ENCODE results near the gene PIGZ.

PIGZ gene

DNA sequence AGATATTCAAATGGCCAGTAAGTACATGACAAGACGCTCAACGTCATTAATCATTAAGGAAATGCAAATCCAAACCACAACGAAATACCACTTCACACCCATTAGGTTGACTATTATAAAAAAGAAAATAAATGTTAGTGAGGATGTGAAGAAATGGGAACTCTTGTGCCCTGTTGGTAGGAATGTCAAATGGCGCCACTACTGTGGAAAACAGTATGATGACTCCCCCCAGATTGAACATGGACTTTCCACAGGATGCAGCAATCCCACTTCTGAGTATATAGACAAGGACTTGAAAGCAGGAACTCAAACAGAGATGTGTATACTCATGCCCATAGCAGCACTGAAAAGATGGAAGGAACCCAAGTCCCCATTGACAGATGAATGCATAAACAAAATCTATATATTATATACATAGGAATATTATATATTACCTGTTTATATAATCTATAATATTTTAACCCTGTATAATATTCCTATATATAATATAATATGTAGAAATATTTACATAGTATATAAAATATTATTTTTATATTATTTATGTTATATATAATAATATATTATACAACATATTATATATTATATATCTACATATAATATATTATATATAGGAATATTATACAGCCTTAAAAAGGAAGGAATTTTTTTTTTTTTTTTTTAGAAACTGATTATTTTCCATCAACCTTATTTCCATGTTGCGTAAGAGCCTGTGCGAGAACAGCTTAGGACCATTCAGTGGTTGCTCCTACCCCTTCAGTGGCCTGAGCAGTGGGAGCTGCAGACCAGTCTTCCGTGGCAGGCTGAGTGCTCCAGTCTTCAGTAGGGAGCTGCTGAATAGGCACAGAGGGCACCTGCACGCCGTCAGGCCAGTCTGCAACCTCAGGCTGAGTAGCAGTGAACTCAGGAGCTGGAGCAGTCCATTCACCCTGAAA is 17.6 kb upstream of the PIGZ start:
- no peak for DNase-seq (ENCODE audit: insufficient read length, low spot score)
- no peak for FAIRE-seq

DNA sequence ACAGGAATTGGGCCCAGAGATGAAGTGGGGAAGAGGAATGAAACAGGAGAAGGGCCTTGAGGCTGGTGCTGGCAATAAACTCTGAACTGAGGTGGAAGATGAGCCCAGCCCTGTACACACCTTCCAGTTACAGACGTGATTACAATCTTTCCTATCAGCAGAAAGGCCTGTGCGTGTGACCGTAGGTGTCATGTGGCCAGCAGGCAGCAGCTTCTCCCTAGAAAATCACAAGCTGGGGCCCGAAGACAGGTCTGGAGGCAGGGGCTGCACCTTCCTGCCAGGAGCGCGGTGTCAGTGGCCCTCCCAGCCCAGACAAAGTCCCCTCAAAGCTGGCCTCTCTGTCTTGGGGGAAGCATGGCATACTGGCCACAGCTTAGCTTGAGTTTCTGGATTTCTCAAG is 16.7 kb upstream of the PIGZ start:
- FAIRE-seq: no peak
- no peak for DNase-seq (ENCODE audit: insufficient read length, low spot score)

DNA sequence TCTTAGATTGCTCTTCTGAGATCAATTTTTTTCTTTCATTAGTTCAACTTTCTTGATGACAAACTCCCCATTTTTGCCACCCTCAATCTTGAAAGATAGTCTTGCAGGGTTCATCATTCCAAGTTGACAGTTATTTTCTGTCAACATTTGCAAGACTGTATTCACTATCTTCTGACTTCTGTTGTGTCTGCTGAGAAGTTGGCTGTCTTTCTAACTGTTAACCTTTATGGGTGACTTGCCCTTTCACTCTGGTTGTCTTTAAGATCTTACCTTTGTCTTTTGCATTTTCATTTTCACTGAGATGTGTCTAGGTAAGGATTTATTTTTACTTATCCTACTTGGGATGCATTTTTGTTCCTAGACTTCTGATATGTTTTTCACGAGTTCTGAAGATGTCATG is 14.6 kb upstream of the PIGZ start:
- DNase-seq (ENCODE audit: insufficient read length, low spot score) (no peak), FAIRE-seq (no peak)

DNA sequence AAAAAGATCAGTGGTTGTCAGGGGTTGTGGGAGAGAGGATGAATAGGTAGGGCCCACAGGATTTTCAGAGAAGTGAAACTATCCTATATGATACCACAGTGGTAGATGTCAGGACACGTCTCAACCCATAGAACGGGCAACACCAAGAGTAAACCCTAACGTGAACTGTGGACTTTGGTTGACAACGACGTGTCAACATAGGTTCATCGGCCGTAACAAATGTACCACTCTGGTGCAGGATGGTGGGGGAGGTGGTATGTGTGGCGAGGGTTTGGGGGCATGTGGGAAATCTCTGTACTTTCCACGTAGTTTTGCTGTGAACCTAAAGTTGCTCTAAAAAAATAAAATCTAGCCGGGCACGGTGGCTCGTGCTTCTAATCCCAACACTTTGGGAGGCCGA is 13.0 kb upstream of the PIGZ start:
- FAIRE-seq (no peak), DNase-seq (ENCODE audit: insufficient read length, low spot score) (no peak)

DNA sequence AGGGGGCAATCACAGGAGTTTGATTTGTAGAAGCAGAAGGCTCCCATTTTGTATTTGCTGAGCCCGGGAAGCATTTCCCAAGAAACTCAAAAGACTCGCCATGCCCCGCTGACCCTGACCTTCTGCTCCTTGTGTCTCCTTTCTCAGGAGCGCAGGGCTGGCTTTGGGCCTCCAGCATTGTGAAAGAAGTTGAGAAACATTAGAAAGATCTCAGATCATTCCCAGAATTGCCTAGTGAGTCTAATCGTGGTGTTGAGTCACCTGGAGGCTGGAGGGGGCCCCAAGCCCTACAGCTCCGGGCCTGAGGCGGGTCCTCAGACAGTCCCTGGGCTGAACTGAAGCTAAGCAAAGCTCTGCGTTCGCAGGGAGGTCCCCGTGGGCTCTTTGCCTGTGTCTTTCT is 10.9 kb upstream of the PIGZ start:
- FAIRE-seq (no peak), DNase-seq (ENCODE audit: insufficient read length, low spot score) (no peak)

DNA sequence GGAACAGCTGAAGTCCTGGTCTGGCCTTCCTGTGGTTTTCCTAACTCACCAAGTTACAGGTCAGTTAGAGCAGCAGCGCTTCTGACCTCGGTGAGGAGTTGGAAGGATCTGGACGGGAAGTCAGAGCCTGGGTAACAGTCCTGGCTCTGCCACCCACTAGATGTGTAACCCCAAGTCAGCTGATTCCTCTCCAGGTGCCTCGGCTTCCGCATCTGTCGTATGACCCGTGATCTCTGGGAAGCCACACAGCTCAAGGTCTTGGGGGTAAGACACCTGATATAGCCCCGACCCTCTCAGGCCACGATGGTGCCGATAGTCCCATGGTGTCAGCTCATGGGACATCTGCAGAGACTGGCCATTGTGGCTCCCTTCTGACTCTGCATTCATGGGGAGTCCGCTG is 8.3 kb upstream of the PIGZ start:
- DNase-seq (ENCODE audit: insufficient read length, low spot score) (no peak), FAIRE-seq (no peak)

DNA sequence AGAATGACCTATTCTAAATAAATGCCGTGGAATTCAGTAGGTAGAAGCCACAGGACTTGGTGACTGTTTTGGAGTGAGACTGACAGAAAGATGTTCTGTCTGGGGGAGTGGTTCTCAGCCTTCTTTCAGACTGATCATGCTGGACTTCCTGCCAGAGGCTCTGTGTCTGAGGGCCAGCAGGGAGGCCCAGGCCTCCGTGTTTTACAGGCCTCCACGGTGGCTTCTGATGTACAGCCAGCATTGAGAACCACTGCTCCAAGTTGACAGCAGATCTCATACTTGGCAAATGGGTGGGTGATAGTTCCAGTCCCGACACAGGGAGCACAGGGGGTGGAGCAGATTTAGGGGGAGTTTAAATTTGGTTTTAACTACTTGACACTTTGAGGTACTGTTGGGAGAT is 6.7 kb upstream of the PIGZ start:
- DNase-seq (ENCODE audit: insufficient read length, low spot score) (no peak), FAIRE-seq (no peak)

DNA sequence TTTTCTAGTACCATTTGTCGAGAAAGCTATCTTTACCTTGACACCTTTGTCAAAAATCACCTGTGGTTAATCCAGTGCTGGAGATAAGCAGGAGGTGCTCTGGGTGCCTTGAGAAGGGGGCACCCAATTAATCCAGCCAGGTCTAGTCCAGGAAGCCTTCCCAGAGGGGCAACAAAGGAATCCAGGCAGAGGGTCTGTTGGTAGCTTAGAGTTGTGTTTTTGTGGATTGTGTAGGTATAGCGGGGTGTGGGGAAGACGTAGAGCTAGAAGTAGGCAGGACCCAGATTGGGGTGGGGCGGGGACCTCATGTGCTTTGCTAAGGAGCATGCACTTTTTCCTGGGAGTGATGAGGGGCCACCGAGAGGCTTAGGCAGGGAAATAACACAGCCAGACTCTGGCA is 6.0 kb upstream of the PIGZ start:
- DNase-seq (ENCODE audit: insufficient read length, low spot score) (no peak), FAIRE-seq (no peak)

DNA sequence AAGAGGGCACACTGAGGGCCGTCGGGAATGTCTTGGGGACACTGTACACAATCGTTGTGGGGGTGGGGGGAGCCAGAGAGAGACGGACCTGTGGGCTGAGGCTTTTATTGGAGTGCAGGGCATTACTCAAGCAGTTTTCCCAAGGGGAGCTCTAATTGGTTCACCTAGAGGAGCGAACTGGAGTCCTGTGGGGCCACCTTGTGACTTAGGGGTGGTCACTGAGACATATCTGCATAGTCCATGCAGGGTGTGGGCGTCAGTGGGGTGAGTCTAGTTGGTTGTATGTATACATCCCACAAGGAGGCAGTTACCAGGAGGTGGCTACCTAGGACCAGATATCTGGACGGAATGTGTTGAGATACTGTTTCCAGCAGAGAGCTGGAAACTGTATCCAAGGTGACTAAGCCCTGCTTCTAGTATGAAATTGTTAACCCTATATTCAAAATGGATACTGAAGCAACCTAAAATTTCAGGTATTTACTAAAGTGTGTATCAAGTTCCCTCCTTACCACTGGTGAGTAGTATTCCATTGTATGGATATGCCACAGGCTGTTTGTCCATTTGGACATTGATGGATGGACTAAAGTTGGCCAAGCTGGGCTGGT is 2.6 kb upstream of the PIGZ start:
- DNase-seq (ENCODE audit: insufficient read length, low spot score) (no peak), FAIRE-seq (no peak)

DNA sequence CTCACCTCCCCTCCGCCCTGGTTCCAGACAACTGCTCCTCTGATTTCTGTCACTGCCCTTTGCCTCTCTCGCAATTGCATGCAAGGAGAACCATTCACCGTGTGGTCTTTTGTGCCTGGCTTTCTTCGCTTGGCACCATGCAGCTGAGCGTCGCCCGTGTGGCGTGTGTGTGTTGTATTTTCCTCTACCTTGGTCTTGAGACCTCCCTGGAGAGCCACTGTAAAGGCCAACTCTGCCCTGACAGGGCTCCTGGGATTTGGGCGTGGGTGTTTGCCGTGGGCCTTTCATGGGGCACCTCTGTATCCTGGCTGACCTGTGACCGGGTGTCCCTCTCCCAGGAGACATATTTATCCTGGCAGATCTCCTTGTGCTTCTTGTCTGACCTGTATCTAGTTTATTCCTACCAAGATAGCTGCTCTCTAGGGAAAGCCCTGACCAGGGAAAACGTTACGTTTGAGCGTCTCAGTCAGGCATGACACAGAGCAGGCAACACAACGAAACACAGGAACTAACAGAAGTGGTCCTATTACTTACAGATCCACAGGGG is 2.0 kb upstream of the PIGZ start:
- no peak for DNase-seq (ENCODE audit: insufficient read length, low spot score)
- FAIRE-seq: no peak

DNA sequence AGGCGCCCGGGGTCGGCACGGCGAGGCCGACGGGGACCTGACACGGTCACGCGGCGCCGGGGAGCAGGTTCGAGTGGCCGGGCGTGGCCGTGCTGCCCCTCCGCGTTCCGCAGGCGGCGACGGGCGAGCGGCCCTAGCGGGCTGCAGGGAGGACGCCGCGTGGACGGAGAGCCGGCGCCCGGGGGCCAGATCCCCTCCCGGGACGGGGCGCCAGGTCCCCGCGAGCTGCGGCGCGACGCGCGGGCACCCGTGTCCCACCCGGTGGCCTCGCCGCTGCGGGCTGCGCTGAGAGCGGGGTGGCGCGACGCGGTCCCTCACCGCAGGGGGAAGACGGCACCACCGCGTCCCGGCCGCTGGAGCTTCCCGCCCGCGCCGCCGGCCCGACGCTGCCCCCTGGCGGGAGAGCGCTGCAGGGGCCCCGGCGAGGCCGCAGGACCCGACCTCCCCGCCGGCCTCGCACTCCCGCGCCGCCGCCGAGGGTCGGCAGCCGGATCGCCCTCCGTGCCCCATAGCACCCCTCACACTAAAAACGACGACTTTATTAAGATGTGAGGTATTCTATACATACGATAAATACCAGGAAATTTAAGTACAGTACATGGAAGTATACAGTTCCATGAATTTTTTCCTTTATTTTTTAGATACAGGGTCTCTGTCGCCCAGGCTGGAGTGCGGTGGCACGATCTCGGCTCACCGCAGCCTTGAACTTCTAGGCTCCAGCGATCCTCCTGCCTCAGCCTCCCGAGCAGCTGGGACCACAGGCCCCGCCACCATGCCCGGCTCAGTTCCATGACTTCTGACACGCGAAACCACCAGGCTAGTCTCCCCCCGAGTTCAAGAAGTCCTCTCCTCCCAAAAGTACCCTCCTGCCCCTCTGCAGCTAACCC is 1.3 kb upstream of the PIGZ start:
- FAIRE-seq: peak; percentile 54

DNA sequence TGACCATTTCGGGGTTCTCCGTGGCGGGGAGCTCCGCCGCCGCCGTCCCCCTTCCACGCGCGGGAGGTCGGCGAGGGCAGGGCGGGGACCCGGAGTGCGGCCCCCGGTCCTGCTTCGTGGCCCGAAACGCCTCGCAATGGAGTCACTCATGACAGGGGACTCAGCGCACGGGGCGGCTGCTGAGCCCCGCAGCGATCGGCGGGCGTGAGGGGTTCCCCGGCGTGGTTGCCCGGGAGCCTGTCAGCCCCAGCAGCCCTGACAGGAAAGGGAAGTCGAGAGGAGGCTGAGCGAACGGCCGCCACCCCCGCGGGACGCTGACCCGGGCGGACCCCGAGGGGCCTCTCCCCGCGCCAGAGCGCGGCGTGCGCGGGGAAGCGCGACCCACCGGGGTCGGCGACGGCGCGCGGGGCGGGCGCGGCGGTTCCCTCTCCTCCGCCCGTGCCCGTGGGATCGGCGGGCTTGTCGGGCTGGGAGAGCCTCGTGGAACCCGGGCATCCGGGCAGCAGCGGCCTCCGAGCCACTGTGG is 564 bp upstream of the PIGZ start:
- DNase-seq (ENCODE audit: insufficient read length, low spot score) (peak; percentile 79), FAIRE-seq (no peak)

More for the DNA sequence above, 1.3 kb upstream of the PIGZ start:
- DNase-seq (ENCODE audit: insufficient read length, low spot score): peak; percentile 93

DNA sequence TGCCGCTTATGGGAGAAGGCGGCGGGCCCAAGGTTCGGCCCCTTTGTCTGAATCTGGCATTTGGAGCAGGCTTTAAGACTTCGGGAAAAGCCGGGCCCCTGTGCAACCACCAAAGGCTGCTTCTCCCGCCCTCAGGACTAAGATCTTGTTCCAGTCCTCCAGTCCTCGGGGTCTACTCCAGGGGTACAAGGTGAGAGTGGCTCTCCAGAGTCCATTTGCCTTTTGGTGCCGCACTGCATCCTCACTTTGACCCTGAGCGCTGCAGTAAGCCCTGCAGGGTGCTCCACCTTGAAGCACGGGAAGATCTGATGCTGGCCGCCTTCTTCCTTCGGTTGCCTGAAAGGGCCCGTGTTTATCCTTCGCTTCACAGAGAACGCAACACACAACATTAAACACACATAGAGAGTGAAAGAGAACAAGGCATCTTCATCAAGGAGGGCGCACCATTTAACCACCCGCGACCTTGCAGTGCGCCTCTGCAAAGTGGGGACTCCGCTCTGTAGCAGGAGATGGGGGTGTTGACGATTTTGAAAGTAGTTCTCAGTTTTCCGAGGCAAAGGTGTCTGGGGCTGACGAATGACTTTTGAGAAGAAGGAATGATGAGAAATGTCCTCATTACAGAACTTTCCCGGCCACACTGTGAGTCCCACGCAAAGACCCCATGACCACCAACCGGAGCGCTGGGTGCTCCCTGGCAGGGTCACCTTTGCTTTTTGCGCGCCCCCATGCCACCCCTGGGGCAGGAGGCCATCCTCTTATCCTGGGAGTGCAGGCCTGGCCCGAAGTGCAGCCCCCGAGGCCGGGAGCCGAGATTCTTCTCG is 1.0 kb downstream of the PIGZ start:
- FAIRE-seq (no peak), DNase-seq (ENCODE audit: insufficient read length, low spot score) (no peak)

DNA sequence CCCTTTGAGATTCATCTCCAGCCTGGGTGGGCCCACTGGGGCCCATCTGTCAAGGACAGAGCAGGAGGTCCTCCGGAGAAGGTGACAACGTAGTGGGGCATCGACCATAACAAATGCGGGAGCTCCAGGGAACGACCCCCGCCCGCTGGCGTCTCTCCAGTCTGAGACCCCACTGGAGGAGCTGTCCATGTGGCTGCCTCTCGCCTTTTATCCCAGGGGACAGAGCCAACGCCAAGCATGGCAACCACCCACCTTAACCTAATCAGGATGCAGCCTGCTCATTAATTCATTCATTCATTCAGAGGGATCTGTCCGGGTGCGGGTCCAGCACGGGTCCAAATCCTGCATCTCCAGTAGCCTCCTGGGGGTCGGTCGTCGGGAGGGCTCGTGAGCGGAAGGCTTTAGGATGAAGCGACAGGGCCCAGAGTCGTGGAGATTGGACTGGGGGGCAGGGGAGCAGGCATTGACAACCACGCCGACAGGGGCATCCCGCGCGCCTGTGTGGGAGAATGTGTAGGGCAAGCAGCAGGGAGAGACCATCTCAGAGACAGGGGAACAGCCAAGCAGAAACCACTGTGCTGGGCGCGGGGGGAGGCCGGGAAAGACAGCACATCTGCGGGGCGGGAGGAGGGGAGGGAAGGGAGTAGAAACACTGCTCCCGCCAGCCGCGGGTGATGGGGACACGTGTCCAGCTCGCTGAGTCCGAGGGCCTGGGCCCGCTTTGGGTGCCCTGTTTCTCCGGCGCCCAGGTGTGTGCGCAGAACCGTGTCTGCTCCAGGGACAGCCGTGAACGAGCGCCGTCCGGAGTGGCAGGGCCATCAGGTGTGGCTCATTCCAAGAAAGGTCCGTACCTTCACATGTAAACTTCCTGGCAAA is 1.9 kb downstream of the PIGZ start:
- DNase-seq (ENCODE audit: insufficient read length, low spot score) (no peak), FAIRE-seq (no peak)

DNA sequence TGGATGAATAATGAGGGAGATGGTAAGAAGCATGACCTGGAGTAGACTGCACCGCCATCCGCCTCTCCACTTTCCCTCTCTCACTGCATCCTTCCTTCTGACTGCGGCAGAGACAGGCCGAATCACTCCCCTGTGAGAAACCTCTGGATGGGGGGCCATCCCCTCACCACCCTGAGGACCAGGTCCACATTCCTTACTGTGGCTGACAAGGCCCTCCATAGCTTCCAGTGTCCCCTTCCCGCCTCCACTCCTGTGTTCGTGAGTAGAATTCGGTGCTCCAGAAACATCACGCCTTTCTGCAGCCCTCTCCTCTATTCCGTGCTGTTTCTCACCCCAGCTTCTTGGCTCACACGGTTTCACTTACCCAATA is 2.8 kb downstream of the PIGZ start:
- FAIRE-seq: no peak
- no peak for DNase-seq (ENCODE audit: insufficient read length, low spot score)

DNA sequence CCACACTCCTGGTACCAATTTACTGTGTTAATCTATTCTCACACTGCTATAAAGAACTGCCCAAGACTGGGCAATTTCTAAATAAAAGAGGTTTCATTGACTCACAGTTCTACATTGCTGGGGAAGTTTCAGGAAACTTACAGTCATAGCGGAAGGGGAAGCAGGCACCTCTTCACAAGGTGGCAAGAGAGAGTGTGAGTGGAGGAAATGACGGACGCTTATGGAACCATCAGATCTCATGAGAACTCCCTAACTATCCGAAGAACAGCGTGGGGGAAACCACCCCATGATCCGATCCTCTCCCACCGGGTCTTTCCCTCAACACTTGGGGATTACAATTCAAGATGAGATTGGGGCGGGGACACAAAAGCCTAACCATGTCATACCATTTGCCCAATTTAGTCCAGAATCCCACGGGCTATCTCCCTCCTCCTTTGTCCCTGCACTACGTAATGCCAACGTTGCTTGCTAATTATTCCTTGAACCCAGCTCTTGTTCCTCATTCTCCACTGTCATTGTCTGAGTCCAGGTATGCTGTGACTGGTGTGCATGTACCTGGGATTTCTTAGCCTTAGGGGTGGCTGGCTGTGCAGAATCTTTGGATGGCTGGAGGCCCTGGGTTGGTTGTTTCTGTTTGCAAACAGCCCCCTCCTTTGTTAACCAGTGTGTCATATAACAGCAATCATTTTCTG is 3.4 kb downstream of the PIGZ start:
- DNase-seq (ENCODE audit: insufficient read length, low spot score) (no peak), FAIRE-seq (no peak)

DNA sequence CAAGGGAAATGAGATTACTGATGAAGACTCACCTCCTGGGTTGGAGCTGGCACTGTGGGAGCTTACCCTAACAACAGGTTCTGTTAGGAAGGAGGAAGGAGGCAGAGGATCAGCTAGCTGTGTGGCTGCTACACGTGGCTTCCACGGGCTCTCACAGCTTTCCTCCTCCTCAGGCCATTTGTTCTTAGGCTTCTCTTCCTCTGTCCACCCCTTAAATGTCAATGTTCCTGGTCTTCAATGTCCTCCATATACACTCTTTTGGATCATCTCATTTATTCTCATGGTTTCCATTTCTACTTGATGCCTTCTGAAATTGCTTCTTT is 5.0 kb downstream of the PIGZ start:
- no peak for FAIRE-seq
- no peak for DNase-seq (ENCODE audit: insufficient read length, low spot score)

DNA sequence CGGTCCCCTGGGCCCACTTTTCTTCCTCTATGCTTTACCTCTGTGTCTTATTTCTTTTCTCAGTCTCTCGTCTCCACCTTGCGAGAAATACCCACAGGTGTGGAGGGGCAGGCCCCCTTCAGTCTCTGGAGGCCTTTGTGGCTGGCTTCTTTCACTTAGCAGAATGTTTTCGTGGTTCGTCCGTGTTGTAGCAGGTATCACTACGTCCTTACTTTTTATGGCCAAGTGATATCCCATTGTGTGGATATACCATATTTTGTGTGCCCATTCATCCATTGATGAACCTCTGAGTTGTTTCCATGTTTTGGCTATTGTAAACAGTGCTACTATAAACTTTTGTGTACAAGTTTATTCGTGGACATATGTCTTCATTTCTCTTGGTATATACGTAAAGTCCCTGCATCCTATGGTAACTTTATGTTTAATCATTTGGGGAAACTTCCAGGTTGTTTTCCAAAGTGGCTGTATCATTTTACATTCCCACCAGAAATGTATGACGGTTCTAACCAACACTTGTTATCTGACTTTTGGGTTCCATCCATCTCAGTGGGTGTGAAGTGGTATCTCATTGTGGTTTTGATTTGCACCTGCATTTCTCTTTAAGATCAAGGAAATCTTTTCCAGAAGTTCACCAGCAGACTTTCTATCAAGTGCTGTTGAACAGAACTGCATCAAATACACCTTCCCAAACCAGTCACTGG is 5.6 kb downstream of the PIGZ start:
- FAIRE-seq (no peak), DNase-seq (ENCODE audit: insufficient read length, low spot score) (no peak)
